HCT116 (cell line): ENCODE results near the gene LRRC75A. TPM values are rescaled to one million over a fixed set of nuclear protein-coding genes. Genes with fewer than 3 reads are reported as not detected.
"Not testable (repeated sequence)": the region's sequence is repeated elsewhere in the genome, so short reads cannot be mapped to it uniquely, and the experiment has no call there.

ENCODE experiments used
- ATAC-seq: fragments of 200-7000 bp; cut with Tn5 transposase; 2 replicates; pipeline ENCODE4 v1.9.1; 2020; ENCODE audit warnings: mild to moderate bottlenecking, moderate library complexity
- BruUV-seq: library from RNA; stranded (reverse); fragments of 400-500 nt; replicated peaks from 2 replicates; lab custom pipeline; 2021; lab: Mats Ljungman, UMichigan
- CTCF ChIA-PET: fragments of 300-600 bp; sonication (Branson Sonifier 250); formaldehyde crosslinking; loops from one replicate; lab custom pipeline; 2021; ENCODE audit warnings: antibody characterized with exemption; lab: Charles Lee
- POLR2A ChIA-PET: fragments of 300-600, 350-600 bp; sonication (Branson Sonifier 250); formaldehyde crosslinking; loops from one replicate; lab custom pipeline; 2021; ENCODE audit warnings: antibody characterized with exemption; lab: Charles Lee
- RAD21 ChIA-PET, 2 experiments: fragments of 300-600 bp; sonication (Branson Sonifier 250); formaldehyde crosslinking; loops; one replicate each; lab custom pipeline; 2023; ENCODE audit warnings: low total read pairs in 2 of 2; ENCODE audit not compliant: uncharacterized antibody in 2 of 2, unreplicated experiment in 2 of 2, low non-redundant PET in 1 of 2; lab: Charles Lee
- DNase-seq: peaks from one replicate; pipeline ENCODE4 v3.0.0-alpha.2; 2010; ENCODE audit warnings: low read depth, low spot score
- H2AFZ ChIP-seq: fragments of 200-600 bp; shearing (Covaris generic), sonication (generic); 2 replicates; pipeline ENCODE4 v1.6.1; 2017; ENCODE audit warnings: low read depth, mixed run types, mixed read lengths, antibody characterized with exemption, low read length; ENCODE audit not compliant: poor library complexity, severe bottlenecking
- H3K27ac ChIP-seq: 2 replicates; pipeline ENCODE4 v1.5.1; 2012; ENCODE audit warnings: low read depth, low read length
- H3K27me3 ChIP-seq: fragments of 200-600 bp; sonication (generic); 2 replicates; pipeline ENCODE4 v1.6.1; 2016; ENCODE audit warnings: mixed run types, low read length, mixed read lengths; ENCODE audit not compliant: insufficient read depth
- H3K36me3 ChIP-seq, 2 experiments: fragments of 200-500 bp in 1 of 2; fragments of 200-600 bp in 1 of 2; sonication (Bioruptor generic) in 1 of 2; sonication (generic) in 1 of 2; 2 replicates each; pipeline versions ENCODE4 v1.5.1 to v1.6.1; 2014 to 2016; ENCODE audit warnings: low read length in 2 of 2, inconsistent platforms in 1 of 2, mixed read lengths in 1 of 2, mixed run types in 1 of 2; ENCODE audit not compliant: insufficient read depth in 2 of 2, control insufficient read depth in 1 of 2
- H3K4me1 ChIP-seq, 2 experiments: fragments of 200-600 bp in 1 of 2; sonication (generic) in 1 of 2; 2 replicates each; pipeline versions ENCODE4 v1.5.1 to v1.6.1; 2012 to 2017; ENCODE audit warnings: low read length in 2 of 2, inconsistent platforms in 1 of 2, mild to moderate bottlenecking in 1 of 2, mixed read lengths in 1 of 2, mixed run types in 1 of 2, moderate library complexity in 1 of 2; ENCODE audit not compliant: insufficient read depth in 2 of 2, control insufficient read depth in 1 of 2
- H3K4me2 ChIP-seq: fragments of 200-600 bp; sonication (generic); 2 replicates; pipeline ENCODE4 v1.6.1; 2017; ENCODE audit warnings: mixed run types, low read length, mixed read lengths
- H3K4me3 ChIP-seq, 2 experiments: fragments of 200-600 bp in 1 of 2; sonication (generic) in 1 of 2; replicated peaks in 1 of 2; 2 replicates each; pipeline ENCODE4 v1.5.1; 2011 to 2016; ENCODE audit warnings: low read length in 2 of 2, control low read depth in 1 of 2, low read depth in 1 of 2, mild to moderate bottlenecking in 1 of 2, mixed read lengths in 1 of 2, mixed run types in 1 of 2
- H3K79me2 ChIP-seq: fragments of 200-600 bp; sonication (generic); 2 replicates; pipeline ENCODE4 v1.6.1; 2017; ENCODE audit warnings: mild to moderate bottlenecking, mixed run types, low read length, moderate library complexity, mixed read lengths; ENCODE audit not compliant: insufficient read depth
- H3K9ac ChIP-seq: fragments of 200-600 bp; sonication (generic); 2 replicates; pipeline ENCODE4 v1.6.1; 2016; ENCODE audit warnings: low read length, mixed read lengths
- H3K9me2 ChIP-seq: fragments of 200-600 bp; sonication (generic), shearing (Covaris generic); 2 replicates; pipeline ENCODE4 v1.6.1; 2017; ENCODE audit warnings: mixed run types, mild to moderate bottlenecking, moderate library complexity; ENCODE audit not compliant: insufficient read depth
- H3K9me3 ChIP-seq, 2 experiments: fragments of 200-500 bp in 1 of 2; fragments of 200-600 bp in 1 of 2; sonication (Bioruptor generic) in 1 of 2; sonication (generic) in 1 of 2; 2 replicates each; pipeline ENCODE4 v1.6.1; 2014 to 2017; ENCODE audit warnings: low read length in 2 of 2, mixed read lengths in 2 of 2, inconsistent platforms in 1 of 2, low read depth in 1 of 2, mild to moderate bottlenecking in 1 of 2, mixed run types in 1 of 2, moderate library complexity in 1 of 2; ENCODE audit not compliant: control insufficient read depth in 1 of 2, insufficient read depth in 1 of 2
- H4K20me1 ChIP-seq: fragments of 200-600 bp; sonication (generic), shearing (Covaris generic); 2 replicates; pipeline ENCODE4 v1.6.1; 2017; ENCODE audit warnings: mixed run types, mild to moderate bottlenecking, moderate library complexity; ENCODE audit not compliant: insufficient read depth
- intact Hi-C: fragments of 100-400 bp; cut with micrococcal nuclease; formaldehyde crosslinking; loops from 2 replicates; pipeline ENCODE4 v1.10.0; 2022
- total RNA-seq: library from RNA; stranded (reverse); gene quantifications from one replicate; pipeline ENCODE4 v1.2.1, GENCODE V29; 2021; ENCODE audit not compliant: unreplicated experiment

The LRRC75A gene
- total RNA-seq, 1 experiment from 2014 or later, result 2.3 TPM

- DNase-seq, H2AFZ ChIP-seq, H3K9me2 ChIP-seq, H4K20me1 ChIP-seq, H3K36me3 ChIP-seq, H3K9me3 ChIP-seq, H3K4me3 ChIP-seq, BruUV-seq, H3K4me1 ChIP-seq, H3K4me2 ChIP-seq, CTCF ChIA-PET, H3K9ac ChIP-seq, POLR2A ChIA-PET, H3K27me3 ChIP-seq, H3K27ac ChIP-seq, RAD21 ChIA-PET, H3K79me2 ChIP-seq, intact Hi-C loops, ATAC-seq: not testable (repeated sequence)
Observed at GRCh38 chr17:16396693-16397092, 95.3 kb downstream of the LRRC75A start.

DNA sequence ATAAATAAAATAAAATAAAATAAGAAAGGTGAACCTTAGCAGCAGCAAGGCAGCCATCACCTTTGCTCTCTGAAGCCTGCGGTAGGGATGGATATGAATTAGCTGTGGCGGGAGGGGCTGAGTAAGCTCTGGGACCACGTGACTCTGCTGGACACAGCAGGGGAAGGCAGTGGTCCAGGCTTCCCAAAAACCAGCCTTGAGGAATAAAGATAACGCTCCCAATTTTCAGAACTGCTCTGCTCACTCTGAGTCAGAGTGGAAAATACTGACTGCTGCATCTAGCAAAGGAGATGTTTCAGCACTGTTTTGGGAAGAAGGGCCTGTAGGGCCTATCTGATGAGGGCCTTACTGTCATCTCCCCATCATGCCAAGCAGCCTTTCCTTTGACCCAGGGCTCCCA is 96.1 kb downstream of the LRRC75A start:
- H3K4me3 ChIP-seq, H3K9me2 ChIP-seq, intact Hi-C loops, H3K27ac ChIP-seq, H4K20me1 ChIP-seq, POLR2A ChIA-PET, BruUV-seq, H3K27me3 ChIP-seq, H3K4me2 ChIP-seq, H3K4me1 ChIP-seq, H3K36me3 ChIP-seq, H2AFZ ChIP-seq, ATAC-seq, RAD21 ChIA-PET, DNase-seq, H3K9me3 ChIP-seq, H3K79me2 ChIP-seq, CTCF ChIA-PET, H3K9ac ChIP-seq: not testable (repeated sequence)

- H2AFZ ChIP-seq, DNase-seq, H3K4me3 ChIP-seq, H3K79me2 ChIP-seq, H4K20me1 ChIP-seq, H3K27me3 ChIP-seq, H3K36me3 ChIP-seq, H3K9me2 ChIP-seq, ATAC-seq, H3K4me2 ChIP-seq, H3K27ac ChIP-seq, BruUV-seq, H3K9me3 ChIP-seq, H3K4me1 ChIP-seq, H3K9ac ChIP-seq, RAD21 ChIA-PET, intact Hi-C loops, CTCF ChIA-PET: not testable (repeated sequence)
- POLR2A ChIA-PET, result interaction anchor here (2.0 kb wide), 1 partner anchor 12 kb away, joined by 14 read pairs; the partner anchor contains the start of gene UBB
Observed at GRCh38 chr17:16392491-16392890, 99.5 kb downstream of the LRRC75A start.

Other genes starting within 250 kb of the LRRC75A start
- 84.7 TPM for gene CENPV, start 138.7 kb downstream of the LRRC75A start, total RNA-seq
- 2,378 TPM for gene UBB, start 111.1 kb downstream of the LRRC75A start, total RNA-seq
- 2.7 TPM for gene TRPV2, start 76.6 kb downstream of the LRRC75A start, total RNA-seq
- not detected for gene ZNF287, start 77.0 kb upstream of the LRRC75A start, total RNA-seq
- gene ZNF624, start 161.7 kb upstream of the LRRC75A start, total RNA-seq, result 2.9 TPM
- 0.20 TPM for gene CCDC144A, start 198.0 kb upstream of the LRRC75A start, total RNA-seq